ENCODE measurements around the gene PPP1R1C. TPM values are rescaled to one million over a fixed set of nuclear protein-coding genes. Genes with fewer than 3 reads are reported as not detected.

The PPP1R1C gene
- total and polyA plus RNA-seq, 2 of the 13 experiments (the other 11 are each of a cell fraction or from before 2014, with no cell fraction given) = 1.5 to 3.5 TPM

GRCh38 chr2:181998891-181999654, 13.4 kb downstream of the PPP1R1C start (continued):
- TF ChIP-seq SNAPC5 (CRISPR knock-in tag; IDR thresholded peaks at IDR 0.05; ENCODE audit: borderline replicate concordance) = no peak
- peak; percentile 61 for TF ChIP-seq PAXIP1 (CRISPR knock-in tag; conservative IDR thresholded peaks at IDR 0.05)
- no peak for TF ChIP-seq KMT2B (CRISPR knock-in tag; IDR thresholded peaks at IDR 0.05)
- peak; percentile 84 for TF ChIP-seq MEF2D (CRISPR knock-in tag; IDR thresholded peaks at IDR 0.05)
- TF ChIP-seq THAP11 (CRISPR knock-in tag; IDR thresholded peaks at IDR 0.05) = 0 out of 2 replicates have a peak, but pooled peaks have one; percentile 26
- TF ChIP-seq ZNF414 (CRISPR knock-in tag; IDR thresholded peaks at IDR 0.05) = no peak
- TF ChIP-seq HNF4A (CRISPR knock-in tag; IDR thresholded peaks at IDR 0.05) = peak; percentile 64
- no peak for TF ChIP-seq LCORL (IDR thresholded peaks at IDR 0.05)
- 0 out of 2 replicates have a peak, but pooled peaks have one; percentile 20 for TF ChIP-seq LCORL (CRISPR knock-in tag; IDR thresholded peaks at IDR 0.05)
